ENCODE results near the gene USP30. TPM values are rescaled to one million over a fixed set of nuclear protein-coding genes. Genes with fewer than 3 reads are reported as not detected.
A peak's percentile ranks its signal among the peaks of the same experiment; 100 is the strongest.

USP30 gene
- total RNA-seq, 2 donors from 2014 or later, result 25.1 to 27.7 TPM

- DNase-seq, result peak; percentile 17
- peak overlapping the region in 1 of 2 donors; percentile 9 for H3K9ac ChIP-seq (ENCODE audit: low read depth in 2 of 2, low read length in 2 of 2)
- no peaks in the 10 kb centered on the region for H3K27me3 ChIP-seq
- TF ChIP-seq CTCF (IDR thresholded peaks at IDR 0.05), result no peak
- H3K4me1 ChIP-seq, result peaks cover 9% of the 10 kb centered on the region
- H3K4me3 ChIP-seq, result no peak overlapping the region
- H3K9me3 ChIP-seq, result no peaks in the 10 kb centered on the region
- no peaks in the 10 kb centered on the region for H3K36me3 ChIP-seq
- peak overlapping the region; percentile 24 for H3K27ac ChIP-seq
- intact Hi-C loops (cut with DNase I), result no loop called here
Measured at GRCh38 chr12:109065853-109066193, 13.4 kb downstream of the USP30 start.

GRCh38 chr12:109069307-109070271 lies 17.2 kb downstream of the USP30 start:
- DNase-seq, result peak; percentile 80
- H3K36me3 ChIP-seq, result no peaks in the 10 kb centered on the region
- intact Hi-C loops (cut with DNase I), result no loop called here
- H3K4me3 ChIP-seq, result peak overlapping the region; percentile 20
- H3K27ac ChIP-seq, result peak overlapping the region; percentile 88
- H3K27me3 ChIP-seq, result no peaks in the 10 kb centered on the region
- no peak for TF ChIP-seq CTCF (IDR thresholded peaks at IDR 0.05)
- H3K9ac ChIP-seq (ENCODE audit: low read depth in 2 of 2, low read length in 2 of 2), result peak overlapping the region; percentile 39 to 69
- H3K9me3 ChIP-seq, result no peaks in the 10 kb centered on the region
- H3K4me1 ChIP-seq, result peaks cover 9% of the 10 kb centered on the region

- no peak for TF ChIP-seq CTCF (IDR thresholded peaks at IDR 0.05)
- Histone ChIP-seq H3K4me1 (no peaks in the 10 kb centered on the region), H3K9me3 (no peaks in the 10 kb centered on the region), H3K9ac (ENCODE audit: low read depth in 2 of 2, low read length in 2 of 2) (no peak overlapping the region), H3K27ac (no peak overlapping the region), H3K27me3 (no peaks in the 10 kb centered on the region), H3K4me3 (no peak overlapping the region), H3K36me3 (no peaks in the 10 kb centered on the region)
- intact Hi-C loops (cut with DNase I), result no loop called here
- DNase-seq, result no peak
Measured at GRCh38 chr12:109074866-109075265, 22.5 kb downstream of the USP30 start.

GRCh38 chr12:109082751-109083150 lies 30.4 kb downstream of the USP30 start:
- peaks cover 8% of the 10 kb centered on the region for H3K36me3 ChIP-seq
- no peaks in the 10 kb centered on the region for H3K9me3 ChIP-seq
- no peak overlapping the region for H3K9ac ChIP-seq (ENCODE audit: low read depth in 2 of 2, low read length in 2 of 2)
- no peaks in the 10 kb centered on the region for H3K4me1 ChIP-seq
- H3K4me3 ChIP-seq, result no peak overlapping the region
- H3K27ac ChIP-seq, result no peak overlapping the region
- TF ChIP-seq CTCF (IDR thresholded peaks at IDR 0.05), result no peak
- H3K27me3 ChIP-seq, result no peaks in the 10 kb centered on the region
- intact Hi-C loops (cut with DNase I), result no loop called here
- no peak for DNase-seq

GRCh38 chr12:109084425-109084824 lies 32.0 kb downstream of the USP30 start:
- intact Hi-C loops (cut with DNase I), result no loop called here
- Histone ChIP-seq H3K4me3 (no peak overlapping the region), H3K36me3 (peaks cover 8% of the 10 kb centered on the region), H3K27ac (no peak overlapping the region), H3K4me1 (no peaks in the 10 kb centered on the region), H3K9me3 (no peaks in the 10 kb centered on the region), H3K27me3 (no peaks in the 10 kb centered on the region), H3K9ac (ENCODE audit: low read depth in 2 of 2, low read length in 2 of 2) (no peak overlapping the region)
- no peak for DNase-seq
- TF ChIP-seq CTCF (IDR thresholded peaks at IDR 0.05), result no peak
